ENCODE results near the gene KATNAL2.

Gene KATNAL2

DNA sequence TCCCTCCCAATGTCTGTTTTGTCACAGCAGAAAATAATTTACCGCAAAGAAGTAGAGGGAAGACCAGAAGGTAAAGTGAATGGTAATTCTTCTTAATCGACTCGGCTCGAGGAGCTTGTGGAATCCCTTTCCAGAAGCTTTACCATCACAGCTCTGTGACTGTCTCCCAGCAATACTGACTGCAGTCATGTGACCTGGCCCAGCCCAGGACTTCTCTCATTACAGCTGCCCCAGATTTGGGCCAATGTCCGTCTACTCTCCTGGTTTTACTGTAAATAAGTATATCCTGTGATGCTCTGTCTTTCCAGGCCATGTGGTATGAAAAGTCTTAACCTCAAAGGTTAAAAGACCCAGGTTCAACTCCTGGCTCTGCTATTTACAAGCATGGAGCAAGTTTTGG, 137.0 kb downstream of the KATNAL2 start:
- TF ChIP-seq, protein P1, sequence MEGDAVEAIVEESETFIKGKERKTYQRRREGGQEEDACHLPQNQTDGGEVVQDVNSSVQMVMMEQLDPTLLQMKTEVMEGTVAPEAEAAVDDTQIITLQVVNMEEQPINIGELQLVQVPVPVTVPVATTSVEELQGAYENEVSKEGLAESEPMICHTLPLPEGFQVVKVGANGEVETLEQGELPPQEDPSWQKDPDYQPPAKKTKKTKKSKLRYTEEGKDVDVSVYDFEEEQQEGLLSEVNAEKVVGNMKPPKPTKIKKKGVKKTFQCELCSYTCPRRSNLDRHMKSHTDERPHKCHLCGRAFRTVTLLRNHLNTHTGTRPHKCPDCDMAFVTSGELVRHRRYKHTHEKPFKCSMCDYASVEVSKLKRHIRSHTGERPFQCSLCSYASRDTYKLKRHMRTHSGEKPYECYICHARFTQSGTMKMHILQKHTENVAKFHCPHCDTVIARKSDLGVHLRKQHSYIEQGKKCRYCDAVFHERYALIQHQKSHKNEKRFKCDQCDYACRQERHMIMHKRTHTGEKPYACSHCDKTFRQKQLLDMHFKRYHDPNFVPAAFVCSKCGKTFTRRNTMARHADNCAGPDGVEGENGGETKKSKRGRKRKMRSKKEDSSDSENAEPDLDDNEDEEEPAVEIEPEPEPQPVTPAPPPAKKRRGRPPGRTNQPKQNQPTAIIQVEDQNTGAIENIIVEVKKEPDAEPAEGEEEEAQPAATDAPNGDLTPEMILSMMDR (IDR thresholded peaks at IDR 0.05; ENCODE audit: low read depth, low read length, missing control alignments), result no peak
- DNase-seq (ENCODE audit: low read depth), result no peak
- H3K4me3 ChIP-seq (ENCODE audit: low read depth, low read length), result no peak overlapping the region

- TF ChIP-seq, protein P1 (IDR thresholded peaks at IDR 0.05; ENCODE audit: low read depth, low read length, missing control alignments), result no peak
- H3K4me3 ChIP-seq (ENCODE audit: low read depth, low read length), result no peak overlapping the region
- no peak for DNase-seq (ENCODE audit: low read depth)
Measured at GRCh38 chr18:47062471-47062870, 145.1 kb downstream of the KATNAL2 start.

- TF ChIP-seq, protein P1 (IDR thresholded peaks at IDR 0.05; ENCODE audit: low read depth, low read length, missing control alignments), result no peak
- no peak for DNase-seq (ENCODE audit: low read depth)
- H3K4me3 ChIP-seq (ENCODE audit: low read depth, low read length), result no peak overlapping the region
Measured at GRCh38 chr18:47063096-47063495, 145.7 kb downstream of the KATNAL2 start.

- no peak overlapping the region for H3K4me3 ChIP-seq (ENCODE audit: low read depth, low read length)
- no peak for DNase-seq (ENCODE audit: low read depth)
Measured at GRCh38 chr18:47067648-47068047, 150.2 kb downstream of the KATNAL2 start.

DNA sequence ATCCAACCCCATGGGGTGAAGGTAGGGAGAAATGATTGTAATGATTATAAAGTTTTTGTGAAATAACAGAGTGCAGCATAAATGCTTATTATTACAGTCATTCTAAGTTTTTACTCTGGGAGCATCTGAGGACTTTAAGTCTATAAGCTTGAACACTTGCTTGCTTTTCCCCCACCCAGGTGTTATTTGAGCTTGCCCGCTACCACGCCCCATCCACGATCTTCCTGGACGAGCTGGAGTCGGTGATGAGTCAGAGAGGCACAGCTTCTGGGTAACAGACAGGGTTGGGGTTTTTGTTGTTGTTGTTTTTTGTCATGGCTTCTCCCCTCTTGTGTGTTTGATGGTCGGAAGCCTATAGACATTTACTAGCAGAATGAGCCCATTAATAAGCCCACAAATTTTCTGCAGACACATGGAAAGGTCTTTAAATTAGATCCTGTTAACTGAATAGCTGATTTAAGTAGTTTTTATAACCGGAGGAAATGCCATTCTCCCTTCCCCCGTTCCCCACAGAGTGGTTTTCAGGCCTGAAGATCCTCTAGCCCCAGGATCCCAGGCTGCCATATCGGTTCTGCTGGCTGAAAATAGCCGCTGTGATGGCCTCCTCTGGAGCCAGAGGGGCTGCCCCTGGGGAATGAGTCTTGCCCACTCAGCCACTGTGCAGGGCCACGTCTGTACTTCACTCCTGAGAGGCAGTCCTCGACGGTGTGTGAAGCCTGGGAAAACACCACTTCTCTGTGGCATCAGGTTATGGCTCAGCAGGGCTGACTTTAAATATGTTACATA, 157.9 kb downstream of the KATNAL2 start:
- no peak for DNase-seq (ENCODE audit: low read depth)
- TF ChIP-seq, protein P1 (IDR thresholded peaks at IDR 0.05; ENCODE audit: low read depth, low read length, missing control alignments), result no peak
- H3K4me3 ChIP-seq (ENCODE audit: low read depth, low read length), result no peak overlapping the region

More at GRCh38 chr18:47067648-47068047, 150.2 kb downstream of the KATNAL2 start:
- TF ChIP-seq, protein P1 (IDR thresholded peaks at IDR 0.05; ENCODE audit: low read depth, low read length, missing control alignments), result no peak

DNA sequence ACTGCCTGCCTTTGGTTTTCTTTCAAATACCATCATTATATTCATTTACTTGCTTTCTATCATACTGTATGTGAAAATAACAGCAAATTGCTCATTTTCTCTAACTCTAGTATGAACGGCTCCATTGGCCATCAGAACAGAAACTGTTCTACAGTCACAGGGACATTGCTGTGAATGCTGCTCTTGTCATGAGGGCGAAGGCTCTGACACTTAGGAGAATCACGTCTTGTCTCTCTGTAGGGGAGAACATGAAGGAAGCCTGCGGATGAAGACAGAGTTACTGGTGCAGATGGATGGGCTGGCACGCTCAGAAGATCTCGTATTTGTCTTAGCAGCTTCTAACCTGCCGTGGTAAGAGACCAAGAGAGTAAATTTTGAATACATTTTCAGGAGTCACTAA, 159.7 kb downstream of the KATNAL2 start:
- DNase-seq (ENCODE audit: low read depth), result no peak
- no peak overlapping the region for H3K4me3 ChIP-seq (ENCODE audit: low read depth, low read length)
- TF ChIP-seq, protein P1 (IDR thresholded peaks at IDR 0.05; ENCODE audit: low read depth, low read length, missing control alignments), result no peak

GRCh38 chr18:47080872-47081271, 163.5 kb downstream of the KATNAL2 start:
- TF ChIP-seq, protein P1 (IDR thresholded peaks at IDR 0.05; ENCODE audit: low read depth, low read length, missing control alignments), result no peak
- H3K4me3 ChIP-seq (ENCODE audit: low read depth, low read length), result no peak overlapping the region
- DNase-seq (ENCODE audit: low read depth), result no peak
